CD4-positive, alpha-beta memory T cell (primary cell): Measurements from ENCODE around the gene CCDC88C. TPM values are rescaled to one million over a fixed set of nuclear protein-coding genes. Genes with fewer than 3 reads are reported as not detected.

Experiments used
- CTCF ChIA-PET: fragments of 350-600 bp; sonication (Branson Sonifier 250); formaldehyde crosslinking; loops from one replicate; lab custom pipeline; 2021; ENCODE audit warnings: inconsistent platforms; ENCODE audit not compliant: partially characterized antibody; lab: Charles Lee
- POLR2A ChIA-PET: fragments of 350-600 bp; sonication (Branson Sonifier 250); formaldehyde crosslinking; loops from one replicate; lab custom pipeline; 2021; ENCODE audit not compliant: partially characterized antibody; lab: Charles Lee
- DNase-seq, 5 donors: peaks; one replicate each; pipeline versions ENCODE4 v3.0.0 to v3.0.0-alpha.2; 2020 to 2022; ENCODE audit warnings: mixed read lengths in 1 of 5
- H3K27ac ChIP-seq: one replicate; pipeline ENCODE4 v1.7.0; 2013; ENCODE audit warnings: low read depth, low read length
- H3K27me3 ChIP-seq: 2 replicates; pipeline ENCODE4 v1.7.0; 2013; ENCODE audit warnings: mild to moderate bottlenecking, low read length, moderate library complexity; ENCODE audit not compliant: insufficient read depth
- H3K36me3 ChIP-seq: 2 replicates; pipeline ENCODE4 v1.7.0; 2013; ENCODE audit warnings: mild to moderate bottlenecking, low read length, moderate library complexity; ENCODE audit not compliant: insufficient read depth
- H3K4me1 ChIP-seq: 2 replicates; pipeline ENCODE4 v1.7.0; 2013; ENCODE audit warnings: mild to moderate bottlenecking, low read length, moderate library complexity; ENCODE audit not compliant: insufficient read depth
- H3K4me3 ChIP-seq, 2 donors: one replicate each; pipeline ENCODE4 v1.7.0; 2013; ENCODE audit warnings: low read length in 2 of 2, mild to moderate bottlenecking in 1 of 2
- H3K9me3 ChIP-seq, 2 donors: one replicate each; pipeline ENCODE4 v1.7.0; 2013; ENCODE audit warnings: low read length in 2 of 2, control low read depth in 1 of 2; ENCODE audit not compliant: control insufficient read depth in 1 of 2
- H3K27ac Mint-ChIP-seq, 7 donors: one replicate each; pipeline ENCODE4 v1.8.0; 2020 to 2021; ENCODE audit warnings: mixed read lengths in 7 of 7, mild to moderate bottlenecking in 6 of 7, inconsistent platforms in 3 of 7, moderate library complexity in 3 of 7
- H3K27me3 Mint-ChIP-seq, 2 donors: one replicate each; pipeline ENCODE4 v1.8.0; 2020 to 2021; ENCODE audit warnings: mixed read lengths in 2 of 2
- H3K36me3 Mint-ChIP-seq, 2 donors: one replicate each; pipeline ENCODE4 v1.8.0; 2020 to 2021; ENCODE audit warnings: mixed read lengths in 2 of 2, inconsistent platforms in 1 of 2, mild to moderate bottlenecking in 1 of 2
- H3K4me1 Mint-ChIP-seq, 4 donors: one replicate each; pipeline ENCODE4 v1.8.0; 2020 to 2021; ENCODE audit warnings: mixed read lengths in 4 of 4, mild to moderate bottlenecking in 1 of 4
- H3K4me3 Mint-ChIP-seq, 8 donors: one replicate each; pipeline ENCODE4 v1.8.0; 2020 to 2021; ENCODE audit warnings: mixed read lengths in 8 of 8, mild to moderate bottlenecking in 7 of 8, moderate library complexity in 6 of 8, inconsistent platforms in 3 of 8
- H3K9me3 Mint-ChIP-seq, 8 donors: one replicate each; pipeline ENCODE4 v1.8.0; 2020 to 2021; ENCODE audit warnings: mixed read lengths in 8 of 8, mild to moderate bottlenecking in 5 of 8, inconsistent platforms in 3 of 8, moderate library complexity in 1 of 8
- intact Hi-C: fragments of 100-400 bp; cut with micrococcal nuclease; formaldehyde crosslinking; loops from one replicate; pipeline ENCODE4 v1.15.1; 2023
- polyA plus RNA-seq, 2 donors: library from polyadenylated mRNA; unstranded; fragments of 300-500 nt; fragmentation: Illumina TruSeq; gene quantifications; one replicate each; pipeline ENCODE4 v1.2.3, GENCODE V29; 2021
- total RNA-seq, 2 experiments: library from RNA; stranded (reverse); gene quantifications; one replicate each; pipeline ENCODE4 v1.2.3, GENCODE V29; 2021

Gene CCDC88C
- total and polyA plus RNA-seq, 4 experiments from 2014 or later = 17.1 to 293 (median 161) TPM

DNA sequence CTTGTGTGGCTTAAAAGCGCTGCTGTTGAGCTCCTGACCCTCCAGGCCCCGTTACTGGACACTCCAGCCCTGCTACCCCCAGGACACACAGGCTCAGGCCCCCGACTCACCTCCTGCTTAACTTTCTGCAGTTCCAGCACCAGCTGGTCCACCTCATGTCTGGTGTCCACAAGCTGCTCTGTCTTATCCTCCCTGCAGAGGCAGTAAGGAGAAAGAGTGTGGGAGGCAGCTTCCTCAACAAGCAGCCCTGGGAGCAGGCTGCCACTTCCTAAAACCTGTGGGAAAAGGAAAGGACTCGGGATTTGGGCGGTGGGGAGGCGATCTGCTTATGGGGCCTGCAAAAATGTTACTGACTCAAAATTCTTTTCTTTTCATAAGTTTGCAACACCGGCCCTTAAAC, 79.2 kb downstream of the CCDC88C start:
- Mint-ChIP-seq H3K36me3 (peaks cover 29 to 84% of the 10 kb centered on the region in 2 donors), H3K27me3 (no peaks in the 10 kb centered on the region), H3K4me1 (peaks cover 10 to 35% (median 15%) of the 10 kb centered on the region in 4 donors), H3K4me3 (no peak overlapping the region), H3K27ac (peak overlapping the region in 1 of 7 donors; percentile 4), H3K9me3 (peaks cover 0 to 2% (median 0%) of the 10 kb centered on the region in 8 donors)
- POLR2A ChIA-PET = interaction anchor here (0.6 to 5.0 kb wide), 6 partner anchors 8 to 204 kb away, joined by 3 to 29 read pairs (median 8); partner anchors contain the start of gene CCDC88C
- intact Hi-C loops = no loop called here
- no peak overlapping the region for H3K27ac ChIP-seq
- no peaks in the 10 kb centered on the region for H3K27me3 ChIP-seq
- CTCF ChIA-PET = interaction anchor here (1.0 to 3.1 kb wide), 6 partner anchors 11 to 79 kb away, joined by 3 to 14 read pairs (median 3); partner anchors contain the start of gene CCDC88C
- H3K9me3 ChIP-seq = no peaks in the 10 kb centered on the region
- peaks cover 23% of the 10 kb centered on the region for H3K4me1 ChIP-seq
- H3K36me3 ChIP-seq = peaks cover 100% of the 10 kb centered on the region
- H3K4me3 ChIP-seq = no peak overlapping the region
- no peak for DNase-seq

DNA sequence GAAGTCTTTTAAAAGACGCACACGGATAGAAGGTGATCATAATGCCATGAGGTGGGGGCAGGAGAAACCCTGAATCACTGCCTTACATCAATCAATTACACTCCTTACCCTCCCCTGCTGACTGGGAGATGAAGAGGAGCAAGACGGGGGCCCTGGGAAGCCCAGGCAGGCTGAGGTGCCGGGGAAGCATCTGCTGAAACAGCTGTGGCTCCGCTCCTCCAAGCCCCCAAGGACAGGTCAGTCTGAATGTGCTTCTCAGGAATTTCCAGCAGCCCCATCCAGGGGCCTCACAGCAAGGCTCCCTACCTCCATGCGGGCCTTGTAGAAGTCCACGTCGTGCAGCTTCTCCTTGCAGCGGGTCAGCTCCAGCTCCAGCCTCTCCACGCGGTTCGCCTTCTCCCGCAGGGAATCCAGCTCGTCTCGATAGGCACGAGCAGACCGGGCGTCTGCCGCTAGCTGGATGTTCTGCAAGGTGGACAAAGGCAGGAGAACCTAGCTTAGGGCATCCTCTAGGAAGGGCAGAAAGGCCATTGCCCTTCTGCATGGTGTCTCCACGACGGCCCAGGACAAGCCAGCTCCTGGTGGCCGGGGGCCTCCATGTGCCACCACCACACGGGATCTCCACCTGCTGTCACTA, 79.8 kb downstream of the CCDC88C start:
- intact Hi-C loops = loop anchor here (2.0 kb wide), 1 partner anchor 13 kb away; no protein-coding TSS in a partner anchor
- ChIA-PET CTCF (interaction anchor here (1.0 to 3.1 kb wide), 4 partner anchors 11 to 80 kb away, joined by 3 to 14 read pairs (median 4); partner anchors contain the start of gene CCDC88C), POLR2A (interaction anchor here (0.6 to 5.0 kb wide), 5 partner anchors 8 to 203 kb away, joined by 3 to 29 read pairs (median 6); partner anchors contain the start of gene CCDC88C)
- Histone ChIP-seq H3K36me3 (peaks cover 100% of the 10 kb centered on the region), H3K4me3 (no peak overlapping the region), H3K4me1 (peaks cover 23% of the 10 kb centered on the region), H3K27me3 (no peaks in the 10 kb centered on the region), H3K27ac (no peak overlapping the region), H3K9me3 (no peaks in the 10 kb centered on the region)
- no peak for DNase-seq
- H3K36me3 Mint-ChIP-seq = peaks cover 29 to 85% of the 10 kb centered on the region in 2 donors
- peak overlapping the region in 2 of 7 donors; percentile 18 to 30 for H3K27ac Mint-ChIP-seq
- H3K9me3 Mint-ChIP-seq = peaks cover 0 to 2% (median 0%) of the 10 kb centered on the region in 8 donors
- H3K4me3 Mint-ChIP-seq = no peak overlapping the region
- no peaks in the 10 kb centered on the region for H3K27me3 Mint-ChIP-seq
- H3K4me1 Mint-ChIP-seq = peaks cover 14 to 41% (median 21%) of the 10 kb centered on the region in 4 donors

- peaks cover 87% of the 10 kb centered on the region for H3K36me3 ChIP-seq
- H3K4me3 Mint-ChIP-seq = no peak overlapping the region
- no peak overlapping the region for H3K27ac ChIP-seq
- H3K36me3 Mint-ChIP-seq = peaks cover 33 to 84% of the 10 kb centered on the region in 2 donors
- DNase-seq = no peak
- H3K4me1 ChIP-seq = peaks cover 35% of the 10 kb centered on the region
- intact Hi-C loops = loop anchor here (2.0 kb wide), 1 partner anchor 15 kb away; no protein-coding TSS in a partner anchor
- peaks cover 0 to 2% (median 0%) of the 10 kb centered on the region in 8 donors for H3K9me3 Mint-ChIP-seq
- peak overlapping the region in 6 of 7 donors; percentile 24 to 70 (median 58) for H3K27ac Mint-ChIP-seq
- H3K4me1 Mint-ChIP-seq = peaks cover 26 to 52% (median 36%) of the 10 kb centered on the region in 4 donors
- ChIA-PET POLR2A (interaction anchor here (0.8 to 5.0 kb wide), 3 partner anchors 10 to 81 kb away, joined by 3 to 29 read pairs (median 10); partner anchors contain the start of gene CCDC88C), CTCF (no interaction called here)
- no peaks in the 10 kb centered on the region for H3K9me3 ChIP-seq
- no peaks in the 10 kb centered on the region for H3K27me3 Mint-ChIP-seq
- no peaks in the 10 kb centered on the region for H3K27me3 ChIP-seq
- H3K4me3 ChIP-seq = no peak overlapping the region
Measured at GRCh38 chr14:91336093-91336450, 81.5 kb downstream of the CCDC88C start.

- H3K4me3 Mint-ChIP-seq = peak overlapping the region in 1 of 8 donors; percentile 26
- ChIA-PET CTCF (no interaction called here), POLR2A (interaction anchor here (0.6 to 5.0 kb wide), 5 partner anchors 11 to 82 kb away, joined by 3 to 29 read pairs (median 6); partner anchors contain the start of gene CCDC88C)
- peaks cover 0 to 2% (median 0%) of the 10 kb centered on the region in 8 donors for H3K9me3 Mint-ChIP-seq
- H3K9me3 ChIP-seq = no peaks in the 10 kb centered on the region
- H3K36me3 ChIP-seq = peaks cover 80% of the 10 kb centered on the region
- H3K36me3 Mint-ChIP-seq = peaks cover 37 to 86% of the 10 kb centered on the region in 2 donors
- H3K4me1 Mint-ChIP-seq = peaks cover 31 to 57% (median 42%) of the 10 kb centered on the region in 4 donors
- intact Hi-C loops = loop anchor here (2.0 kb wide), 1 partner anchor 15 kb away; no protein-coding TSS in a partner anchor
- no peak overlapping the region for H3K27ac ChIP-seq
- peak overlapping the region; percentile 53 to 98 (median 74) for H3K27ac Mint-ChIP-seq
- H3K27me3 Mint-ChIP-seq = no peaks in the 10 kb centered on the region
- H3K27me3 ChIP-seq = no peaks in the 10 kb centered on the region
- peaks cover 41% of the 10 kb centered on the region for H3K4me1 ChIP-seq
- no peak for DNase-seq
- no peak overlapping the region for H3K4me3 ChIP-seq
Measured at GRCh38 chr14:91335191-91336092, 82.2 kb downstream of the CCDC88C start.

DNA sequence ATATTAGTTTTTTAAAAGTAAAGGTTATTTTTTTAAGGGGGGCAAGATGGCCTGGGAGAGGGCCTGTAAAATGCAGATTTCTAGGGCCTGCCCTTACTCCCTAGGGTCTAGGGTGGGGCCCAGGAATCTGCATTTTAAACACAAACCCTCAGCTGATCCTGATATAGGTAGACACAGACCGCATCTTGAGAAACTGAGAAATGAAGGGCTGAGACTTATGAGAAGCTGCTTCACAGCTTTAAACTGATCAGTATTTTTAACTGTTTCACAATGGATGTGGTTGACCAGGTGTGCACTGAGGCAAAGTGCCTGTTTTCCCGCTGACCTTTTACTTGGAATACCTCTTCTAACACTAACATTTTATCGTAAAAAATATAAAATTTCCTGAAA, 84.0 kb downstream of the CCDC88C start:
- H3K9me3 ChIP-seq = no peaks in the 10 kb centered on the region
- Mint-ChIP-seq H3K4me1 (peaks cover 36 to 68% (median 55%) of the 10 kb centered on the region in 4 donors), H3K27ac (peak overlapping the region; percentile 44 to 98 (median 75)), H3K4me3 (no peak overlapping the region), H3K27me3 (no peaks in the 10 kb centered on the region), H3K36me3 (peaks cover 32 to 82% of the 10 kb centered on the region in 2 donors), H3K9me3 (peaks cover 0 to 2% (median 0%) of the 10 kb centered on the region in 8 donors)
- H3K4me1 ChIP-seq = peaks cover 55% of the 10 kb centered on the region
- H3K4me3 ChIP-seq = no peak overlapping the region
- H3K27me3 ChIP-seq = no peaks in the 10 kb centered on the region
- intact Hi-C loops = no loop called here
- H3K27ac ChIP-seq = no peak overlapping the region
- CTCF ChIA-PET = no interaction called here
- POLR2A ChIA-PET = interaction anchor here (1.0 to 23.0 kb wide), 3 partner anchors 10 to 83 kb away, joined by 3 to 491 read pairs (median 8); partner anchors contain the start of gene CCDC88C
- no peak for DNase-seq
- peaks cover 78% of the 10 kb centered on the region for H3K36me3 ChIP-seq

- ChIA-PET CTCF (interaction anchor here (26.1 kb wide), 1 partner anchor 87 kb away, joined by 522 read pairs; the partner anchor contains the start of gene CCDC88C), POLR2A (interaction anchor here (1.0 to 23.0 kb wide), 4 partner anchors 9 to 83 kb away, joined by 3 to 491 read pairs (median 13); partner anchors contain the start of gene CCDC88C)
- Histone ChIP-seq H3K27me3 (no peaks in the 10 kb centered on the region), H3K9me3 (no peaks in the 10 kb centered on the region), H3K27ac (no peak overlapping the region), H3K4me3 (no peak overlapping the region), H3K36me3 (peaks cover 72% of the 10 kb centered on the region), H3K4me1 (peaks cover 55% of the 10 kb centered on the region)
- Mint-ChIP-seq H3K4me3 (peak overlapping the region in 2 of 8 donors; percentile 35 to 81), H3K27me3 (no peaks in the 10 kb centered on the region), H3K4me1 (peaks cover 36 to 72% (median 58%) of the 10 kb centered on the region in 4 donors), H3K36me3 (peaks cover 32 to 82% of the 10 kb centered on the region in 2 donors), H3K9me3 (peaks cover 0 to 2% (median 0%) of the 10 kb centered on the region in 8 donors), H3K27ac (peak overlapping the region; percentile 20 to 98 (median 94))
- intact Hi-C loops = no loop called here
- DNase-seq = no peak
Measured at GRCh38 chr14:91332986-91333649, 84.5 kb downstream of the CCDC88C start.
